Cerebellar nuclear complex (tissue), 1 donor: Measurements from ENCODE around the gene DYRK4.
"Not testable (repeated sequence)": the region's sequence is repeated elsewhere in the genome, so short reads cannot be mapped to it uniquely, and the experiment has no call there.

Experiments used
- DNase-seq, 2 experiments: peaks; one replicate each; lab custom pipeline; 2025; lab: John Stamatoyannopoulos, UW

Gene DYRK4, protein sequence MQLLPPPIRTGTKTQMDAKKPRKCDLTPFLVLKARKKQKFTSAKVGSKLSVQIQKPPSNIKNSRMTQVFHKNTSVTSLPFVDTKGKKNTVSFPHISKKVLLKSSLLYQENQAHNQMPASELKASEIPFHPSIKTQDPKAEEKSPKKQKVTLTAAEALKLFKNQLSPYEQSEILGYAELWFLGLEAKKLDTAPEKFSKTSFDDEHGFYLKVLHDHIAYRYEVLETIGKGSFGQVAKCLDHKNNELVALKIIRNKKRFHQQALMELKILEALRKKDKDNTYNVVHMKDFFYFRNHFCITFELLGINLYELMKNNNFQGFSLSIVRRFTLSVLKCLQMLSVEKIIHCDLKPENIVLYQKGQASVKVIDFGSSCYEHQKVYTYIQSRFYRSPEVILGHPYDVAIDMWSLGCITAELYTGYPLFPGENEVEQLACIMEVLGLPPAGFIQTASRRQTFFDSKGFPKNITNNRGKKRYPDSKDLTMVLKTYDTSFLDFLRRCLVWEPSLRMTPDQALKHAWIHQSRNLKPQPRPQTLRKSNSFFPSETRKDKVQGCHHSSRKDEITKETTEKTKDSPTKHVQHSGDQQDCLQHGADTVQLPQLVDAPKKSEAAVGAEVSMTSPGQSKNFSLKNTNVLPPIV

DNA sequence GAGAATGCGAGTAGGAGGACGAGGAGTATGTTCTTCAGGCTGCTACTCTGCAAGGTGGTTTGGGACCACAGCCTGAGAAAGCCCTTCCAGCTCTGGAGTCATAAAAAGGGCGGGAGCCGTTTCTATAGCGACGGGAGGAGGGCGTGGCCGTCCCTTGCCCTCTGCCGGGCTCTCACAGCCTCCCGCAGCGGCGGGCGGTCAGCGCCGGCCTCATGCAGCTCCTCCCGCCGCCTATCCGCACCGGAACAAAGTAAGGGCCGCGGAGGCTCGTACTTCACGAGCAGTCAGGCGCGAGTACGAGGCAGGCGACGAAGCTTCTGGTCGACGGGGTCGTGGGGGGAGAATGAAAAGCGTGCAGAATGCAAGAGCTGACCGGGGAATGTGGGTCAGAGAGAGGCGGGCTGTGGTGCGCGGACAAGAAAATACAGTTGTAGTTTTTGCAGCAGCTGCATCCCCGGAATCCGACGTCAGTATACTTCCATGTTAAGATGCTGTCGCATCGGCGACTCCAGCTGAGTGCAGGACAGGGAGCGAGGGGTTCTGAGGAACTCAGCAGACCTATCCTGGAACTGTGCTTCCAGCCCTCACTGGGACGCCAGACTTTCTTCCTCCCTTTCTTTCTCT, at the start of gene DYRK4:
DYRK4 (plus strand) TSS at position 175 of the 624 bp plus-strand sequence; CDS start at position 213, 38 bp downstream.
- no peak for DNase-seq

- no peak for DNase-seq
Measured at GRCh38 chr12:4518106-4518728, 43.8 kb upstream of the DYRK4 start.

GRCh38 chr12:4523443-4523842, 38.6 kb upstream of the DYRK4 start:
- not testable (repeated sequence) for DNase-seq

DNA sequence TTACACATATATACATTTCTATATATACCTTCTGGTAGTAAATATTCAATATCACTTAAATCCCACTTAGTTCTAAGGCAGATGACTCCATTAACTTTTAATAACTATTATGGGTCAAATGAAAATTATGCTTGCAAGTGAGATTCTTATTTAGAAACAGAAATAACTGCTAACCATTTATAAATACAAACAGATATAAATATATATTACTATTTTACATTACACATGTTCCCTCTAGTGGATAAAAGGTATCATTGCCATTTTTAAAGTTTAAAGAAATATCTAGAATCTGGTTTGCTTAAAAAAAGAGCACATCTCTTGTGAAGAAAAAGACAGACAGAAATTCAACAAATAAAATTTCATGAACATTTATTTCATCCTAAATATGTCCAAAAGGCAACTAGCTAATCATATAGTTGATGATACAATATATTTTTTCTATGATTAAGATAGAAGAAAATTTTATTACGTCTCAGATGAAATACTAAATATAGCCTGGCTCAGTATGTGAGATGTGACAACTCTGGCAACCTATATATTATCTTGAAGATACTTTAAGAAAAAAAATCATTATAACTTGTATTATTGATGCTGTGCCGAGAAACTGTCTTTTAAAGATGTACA, 35.0 kb upstream of the DYRK4 start:
- DNase-seq = no peak

GRCh38 chr12:4530160-4530559, 31.8 kb upstream of the DYRK4 start:
- DNase-seq = no peak

DNA sequence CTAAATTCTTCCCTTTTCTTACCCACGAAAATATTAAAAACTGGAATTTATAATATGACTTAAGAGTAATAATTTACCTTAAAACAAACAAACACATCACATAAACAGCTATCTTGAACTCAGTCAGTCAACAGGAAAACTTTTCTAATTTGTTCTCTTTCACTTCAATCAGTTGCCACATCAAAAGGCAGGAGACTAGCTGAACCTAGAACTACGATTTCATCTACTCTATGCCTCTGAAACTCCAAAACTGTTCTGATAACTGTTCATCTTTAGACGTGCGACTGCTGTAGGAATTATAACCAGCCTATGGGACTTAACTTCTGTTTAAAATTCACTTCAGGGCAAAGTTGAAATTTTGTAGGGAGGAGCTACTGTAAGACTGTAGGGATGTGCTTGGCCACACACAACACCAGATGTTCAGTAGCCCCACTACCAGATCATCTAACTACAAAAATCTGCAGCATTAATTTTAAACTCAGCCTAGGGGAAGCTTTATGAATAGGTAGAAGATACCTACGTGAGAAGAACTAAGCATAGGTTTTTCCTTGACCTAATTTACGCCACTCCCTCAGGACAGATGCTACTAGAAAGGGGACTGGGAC, 30.9 kb upstream of the DYRK4 start:
- DNase-seq = no peak

- DNase-seq = no peak
Measured at GRCh38 chr12:4535092-4535491, 26.9 kb upstream of the DYRK4 start.

DNA sequence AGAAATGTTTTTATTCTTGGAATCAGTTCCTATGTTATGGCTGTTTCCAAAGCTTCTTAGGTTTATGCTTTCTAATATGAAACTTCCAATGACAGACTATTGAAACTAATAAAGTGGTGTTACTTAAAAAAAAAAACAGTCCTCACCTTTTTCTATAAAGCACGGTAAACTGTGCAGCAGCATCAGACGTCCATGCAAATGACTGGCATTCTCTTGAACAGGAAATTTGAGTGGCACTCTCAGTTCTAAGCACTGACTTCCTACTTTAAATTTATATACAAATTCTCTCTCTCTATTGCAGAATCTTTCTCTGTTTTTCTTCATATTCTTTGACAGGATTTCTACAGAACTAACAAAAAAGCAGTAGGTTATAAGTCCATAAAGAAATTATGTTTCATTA, 26.1 kb upstream of the DYRK4 start:
- DNase-seq = no peak

GRCh38 chr12:4538207-4539160, 23.5 kb upstream of the DYRK4 start, which contains the start of gene RAD51AP1:
Gene RAD51AP1, plus strand, starts transcription at chr12:4538890. Its CDS starts 50 bp downstream, at chr12:4538940.
- peak; percentile 66 to 85 for DNase-seq

GRCh38 chr12:4539167-4539870, 22.7 kb upstream of the DYRK4 start:
- DNase-seq = no peak

GRCh38 chr12:4540170-4540569, 21.8 kb upstream of the DYRK4 start:
- no peak for DNase-seq

GRCh38 chr12:4540638-4541037, 21.4 kb upstream of the DYRK4 start:
- DNase-seq = no peak

- no peak for DNase-seq
Measured at GRCh38 chr12:4545195-4545594, 16.8 kb upstream of the DYRK4 start.

DNA sequence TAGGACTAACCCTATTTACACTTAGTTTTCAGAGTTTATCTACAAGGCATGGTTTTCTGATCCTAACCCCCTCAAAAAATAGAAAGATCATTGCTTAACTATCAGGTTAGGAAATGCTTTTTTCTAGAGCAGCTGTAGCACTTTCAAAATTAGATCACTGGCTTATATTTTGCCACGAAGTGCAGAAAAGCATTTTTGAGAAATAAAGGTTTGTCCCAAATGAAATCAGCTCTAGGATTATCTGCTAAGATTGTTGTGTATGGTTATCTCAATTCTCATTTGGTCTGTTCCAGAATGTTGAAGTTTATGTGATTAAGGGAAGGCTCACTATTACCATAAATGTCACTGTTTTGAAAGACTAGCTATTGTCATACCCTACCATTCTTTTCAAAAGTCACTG, 9.8 kb upstream of the DYRK4 start:
- DNase-seq = no peak

GRCh38 chr12:4553943-4554342, 8.1 kb upstream of the DYRK4 start:
- DNase-seq = no peak

- DNase-seq = no peak
Measured at GRCh38 chr12:4555804-4556203, 6.2 kb upstream of the DYRK4 start.

DNA sequence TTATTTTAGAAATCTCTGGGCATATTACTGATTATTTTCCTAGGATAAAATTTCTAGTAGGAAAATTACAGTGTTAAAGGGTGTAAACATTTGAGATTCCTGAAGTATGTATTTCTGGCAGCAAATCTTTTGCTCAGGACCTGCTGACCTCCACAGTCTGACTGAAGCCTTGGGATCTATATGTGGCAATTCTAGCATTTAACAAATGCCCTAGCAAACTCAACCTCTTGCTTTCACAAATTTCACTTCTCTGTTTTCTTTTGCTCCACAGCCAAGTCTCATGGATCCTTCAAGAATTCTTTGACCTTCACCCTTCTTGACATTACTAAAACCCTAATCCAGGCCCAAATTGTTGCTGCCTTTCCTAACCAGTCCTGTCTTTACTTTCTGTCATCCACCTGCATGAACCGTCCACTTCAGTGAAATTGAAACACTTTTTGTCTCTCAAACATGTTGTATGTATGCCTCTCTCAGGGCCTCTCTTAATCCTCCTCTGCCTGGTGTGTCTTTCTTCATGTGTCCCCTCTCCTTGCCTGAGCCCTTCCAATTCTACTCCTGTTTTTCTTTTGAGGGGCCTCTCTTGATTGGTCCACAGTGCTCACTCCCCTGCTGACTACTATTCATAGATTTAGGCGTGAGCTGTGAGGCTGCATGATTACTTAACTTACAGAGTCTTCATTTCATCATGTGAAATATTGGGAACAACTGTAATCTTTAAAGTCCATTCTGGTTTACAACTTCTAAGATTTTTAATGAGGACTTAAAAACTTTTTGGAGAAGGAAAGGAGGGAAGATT, 5.1 kb upstream of the DYRK4 start:
- no peak for DNase-seq

DNA sequence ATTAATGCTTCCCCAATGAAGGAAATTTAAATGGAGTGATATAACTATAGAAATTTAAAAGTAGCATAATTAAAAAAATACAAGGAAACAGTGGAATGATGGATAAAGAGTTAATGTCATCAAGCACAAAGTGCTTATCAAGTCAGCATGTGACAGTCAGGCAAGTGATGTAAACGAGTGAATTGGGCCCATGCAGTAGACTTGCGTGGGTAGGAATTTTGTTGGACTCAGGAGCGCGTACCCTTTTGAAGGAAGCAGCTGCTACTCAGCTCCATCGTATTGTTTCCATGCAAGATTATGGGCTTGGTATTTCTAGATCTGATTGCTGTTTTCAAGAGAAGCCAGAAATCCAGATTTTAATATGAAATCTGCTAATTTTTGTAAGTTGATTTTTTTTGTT, 4.4 kb upstream of the DYRK4 start:
- DNase-seq = no peak

DNA sequence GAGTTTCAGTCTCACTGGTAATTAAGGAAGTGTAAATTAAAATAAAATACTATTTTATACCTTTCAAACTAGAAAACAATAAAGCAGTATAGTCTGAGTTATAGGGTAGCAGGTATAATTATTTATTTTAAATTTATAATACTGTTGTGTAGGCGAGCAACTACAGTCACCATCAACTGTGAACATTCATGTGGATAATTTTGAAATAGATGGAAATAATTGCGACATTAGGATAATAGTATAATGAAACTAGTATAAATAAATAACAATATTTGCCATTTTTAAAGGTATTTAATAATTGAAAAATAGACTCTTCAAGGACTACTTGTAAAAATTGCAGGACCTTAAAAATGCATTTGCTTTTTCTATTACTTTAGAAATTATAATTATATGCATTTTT, 3.8 kb upstream of the DYRK4 start:
- no peak for DNase-seq
